NT2/D1 (cell line): ENCODE data around the gene TMEM11.

Source experiments
- DNase-seq: peaks from one replicate; pipeline ENCODE4 v3.0.0-alpha.2; 2011; ENCODE audit warnings: low read depth, low spot score
- H3K27me3 ChIP-seq: 2 replicates; pipeline ENCODE4 v1.6.0; 2011; ENCODE audit warnings: mild to moderate bottlenecking; ENCODE audit not compliant: insufficient read length, insufficient read depth
- H3K36me3 ChIP-seq: 2 replicates; pipeline ENCODE4 v1.6.1; 2011; ENCODE audit warnings: mild to moderate bottlenecking, low read length, mixed read lengths; ENCODE audit not compliant: insufficient read depth, insufficient read length
- H3K4me1 ChIP-seq: 2 replicates; pipeline ENCODE4 v1.5.1; 2011; ENCODE audit not compliant: insufficient read depth, insufficient read length
- H3K4me3 ChIP-seq: 2 replicates; pipeline ENCODE4 v1.5.1; 2011; ENCODE audit warnings: low read depth; ENCODE audit not compliant: insufficient read length
- H3K9ac ChIP-seq: 2 replicates; pipeline ENCODE4 v1.6.0; 2011; ENCODE audit warnings: low read depth; ENCODE audit not compliant: insufficient read length
- H3K9me3 ChIP-seq: 2 replicates; pipeline ENCODE4 v1.5.1; 2011; ENCODE audit warnings: mild to moderate bottlenecking, low read length; ENCODE audit not compliant: insufficient read depth
- SUZ12 ChIP-seq: IDR thresholded peaks from 2 replicates; pipeline ENCODE4 v1.6.1; 2011; ENCODE audit not compliant: insufficient read length, insufficient read depth; ENCODE audit errors: extremely low read depth
- YY1 ChIP-seq: IDR thresholded peaks from 2 replicates; pipeline ENCODE4 v1.6.1; 2011; ENCODE audit not compliant: insufficient read length, insufficient read depth
- ZNF274 ChIP-seq: IDR thresholded peaks from 2 replicates; pipeline ENCODE4 v1.6.1; 2011; ENCODE audit warnings: mild to moderate bottlenecking, low read depth, low read length

The TMEM11 gene

DNA sequence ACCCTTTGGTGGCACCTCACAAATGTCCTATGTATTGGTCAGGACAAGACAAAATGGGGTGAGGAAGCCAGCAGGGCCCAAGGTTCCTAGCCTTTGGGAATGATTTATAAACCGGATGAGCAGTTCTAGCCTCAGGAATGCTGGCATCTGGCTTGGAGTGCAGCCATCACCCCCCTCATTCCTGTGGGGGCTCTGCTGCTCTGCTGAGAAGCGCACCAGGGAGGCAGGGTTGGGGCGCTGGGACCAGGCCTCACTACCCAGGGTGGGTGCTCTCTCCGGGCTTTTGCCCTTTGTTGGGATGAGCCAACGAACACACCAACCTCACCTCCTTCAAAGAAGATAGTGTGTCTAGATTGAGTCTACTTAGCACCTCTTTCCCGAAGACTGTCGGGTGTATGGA is 39.2 kb downstream of the TMEM11 start:
- no peak for DNase-seq
- Histone ChIP-seq H3K36me3 (peaks cover 27% of the 10 kb centered on the region), H3K27me3 (no peaks in the 10 kb centered on the region), H3K9me3 (no peaks in the 10 kb centered on the region), H3K4me3 (no peak overlapping the region), H3K4me1 (no peaks in the 10 kb centered on the region), H3K9ac (no peak overlapping the region)
- TF ChIP-seq SUZ12 (no peak), ZNF274 (no peak), YY1 (no peak)

DNA sequence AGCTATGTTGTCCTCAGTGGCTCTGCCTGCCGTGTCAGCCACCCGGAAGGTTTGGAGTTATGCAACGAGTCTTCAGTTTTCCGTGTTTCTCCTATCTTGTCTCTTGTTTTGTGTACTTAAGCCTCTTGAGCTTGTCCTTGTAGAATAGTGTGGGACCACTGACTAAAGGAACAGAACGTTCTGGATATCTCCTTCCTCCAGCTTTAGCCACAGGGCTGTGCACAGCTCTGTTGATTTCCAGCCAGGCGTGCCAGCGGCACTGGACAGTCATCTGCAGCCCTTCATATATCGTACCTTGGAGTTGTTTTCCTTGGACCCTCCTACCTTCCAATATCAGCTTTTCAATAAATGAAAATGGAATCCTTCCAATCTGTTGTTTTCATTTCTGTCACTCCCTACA is 39.8 kb downstream of the TMEM11 start:
- H3K36me3 ChIP-seq, result peaks cover 27% of the 10 kb centered on the region
- no peak for DNase-seq
- TF ChIP-seq ZNF274 (no peak), YY1 (no peak), SUZ12 (no peak)

DNA sequence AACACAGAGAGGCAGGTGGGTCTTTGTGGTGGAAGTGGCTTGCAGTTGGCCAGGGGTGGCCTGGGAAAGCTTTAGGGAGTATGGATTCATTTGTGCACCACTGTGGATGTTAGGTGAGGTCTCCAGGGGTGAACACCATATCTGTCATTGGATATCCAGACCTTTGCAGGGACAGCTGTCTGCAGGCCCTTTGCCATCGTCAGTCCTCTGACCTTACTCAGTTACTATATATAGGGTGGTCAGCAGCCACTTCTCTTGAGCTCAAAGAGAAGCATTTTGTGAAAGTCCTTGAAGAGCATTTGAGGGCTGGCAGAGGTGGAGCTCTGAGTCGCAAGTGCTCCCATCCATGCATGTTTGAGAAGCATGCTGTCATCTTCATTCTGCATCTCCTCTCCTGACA is 40.4 kb downstream of the TMEM11 start:
- Histone ChIP-seq H3K9ac (no peak overlapping the region), H3K4me1 (no peaks in the 10 kb centered on the region), H3K9me3 (no peaks in the 10 kb centered on the region), H3K4me3 (no peak overlapping the region), H3K36me3 (peaks cover 27% of the 10 kb centered on the region), H3K27me3 (no peaks in the 10 kb centered on the region)
- DNase-seq, result no peak
- TF ChIP-seq YY1, result no peak

More for the DNA sequence above, 39.8 kb downstream of the TMEM11 start:
- Histone ChIP-seq H3K9ac (no peak overlapping the region), H3K27me3 (no peaks in the 10 kb centered on the region), H3K4me1 (no peaks in the 10 kb centered on the region), H3K9me3 (no peaks in the 10 kb centered on the region), H3K4me3 (no peak overlapping the region)

DNA sequence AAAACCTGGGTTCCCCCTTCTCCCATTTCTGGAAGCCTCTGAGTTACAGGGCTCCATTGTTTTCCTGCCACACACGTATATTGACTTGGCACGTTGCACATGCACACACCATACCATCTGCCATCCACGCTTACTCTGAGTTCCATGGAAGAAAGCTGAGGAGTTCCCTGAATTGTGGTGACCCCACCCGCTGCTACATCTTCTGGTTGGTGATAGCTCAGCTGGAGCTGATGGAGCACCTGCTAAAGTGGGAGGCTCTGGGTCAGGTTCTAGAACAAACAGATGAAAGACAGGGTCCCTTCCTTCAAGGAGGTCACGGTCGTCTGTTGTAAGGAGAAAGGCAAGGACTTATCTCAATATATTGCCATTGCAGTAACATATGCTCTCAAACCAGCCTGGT is 41.1 kb downstream of the TMEM11 start:
- Histone ChIP-seq H3K4me3 (no peak overlapping the region), H3K9ac (no peak overlapping the region), H3K36me3 (peaks cover 27% of the 10 kb centered on the region), H3K9me3 (no peaks in the 10 kb centered on the region), H3K4me1 (no peaks in the 10 kb centered on the region), H3K27me3 (no peaks in the 10 kb centered on the region)
- DNase-seq, result no peak
- TF ChIP-seq ZNF274, result no peak
- TF ChIP-seq SUZ12, result no peak
- TF ChIP-seq YY1, result no peak

DNA sequence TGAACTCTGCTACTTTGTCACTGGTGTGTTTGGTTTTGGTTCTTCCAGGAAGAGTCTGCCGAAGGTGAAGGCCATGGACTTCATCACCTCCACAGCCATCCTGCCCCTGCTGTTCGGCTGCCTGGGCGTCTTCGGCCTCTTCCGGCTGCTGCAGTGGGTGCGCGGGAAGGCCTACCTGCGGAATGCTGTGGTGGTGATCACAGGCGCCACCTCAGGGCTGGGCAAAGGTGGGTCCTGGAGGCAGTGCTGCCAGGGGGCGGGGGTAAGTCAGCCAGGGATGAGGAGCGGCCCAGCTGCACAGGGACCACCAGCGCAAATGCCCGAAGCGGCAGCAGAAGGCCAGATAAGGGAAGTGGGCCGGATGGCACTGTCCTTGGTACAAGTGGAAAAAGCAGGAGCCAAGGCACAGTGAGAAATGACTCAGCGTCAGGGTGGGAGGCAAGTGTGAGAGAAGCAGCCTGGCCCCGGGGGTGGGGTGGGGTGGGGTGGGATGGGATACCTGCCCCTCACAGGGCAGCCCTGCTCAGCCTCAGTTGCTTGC is 41.9 kb downstream of the TMEM11 start:
- Histone ChIP-seq H3K4me1 (no peaks in the 10 kb centered on the region), H3K9ac (no peak overlapping the region), H3K36me3 (peaks cover 27% of the 10 kb centered on the region), H3K9me3 (no peaks in the 10 kb centered on the region), H3K27me3 (no peaks in the 10 kb centered on the region), H3K4me3 (no peak overlapping the region)
- DNase-seq, result no peak
- no peak for TF ChIP-seq YY1
- TF ChIP-seq ZNF274, result no peak
- TF ChIP-seq SUZ12, result no peak

DNA sequence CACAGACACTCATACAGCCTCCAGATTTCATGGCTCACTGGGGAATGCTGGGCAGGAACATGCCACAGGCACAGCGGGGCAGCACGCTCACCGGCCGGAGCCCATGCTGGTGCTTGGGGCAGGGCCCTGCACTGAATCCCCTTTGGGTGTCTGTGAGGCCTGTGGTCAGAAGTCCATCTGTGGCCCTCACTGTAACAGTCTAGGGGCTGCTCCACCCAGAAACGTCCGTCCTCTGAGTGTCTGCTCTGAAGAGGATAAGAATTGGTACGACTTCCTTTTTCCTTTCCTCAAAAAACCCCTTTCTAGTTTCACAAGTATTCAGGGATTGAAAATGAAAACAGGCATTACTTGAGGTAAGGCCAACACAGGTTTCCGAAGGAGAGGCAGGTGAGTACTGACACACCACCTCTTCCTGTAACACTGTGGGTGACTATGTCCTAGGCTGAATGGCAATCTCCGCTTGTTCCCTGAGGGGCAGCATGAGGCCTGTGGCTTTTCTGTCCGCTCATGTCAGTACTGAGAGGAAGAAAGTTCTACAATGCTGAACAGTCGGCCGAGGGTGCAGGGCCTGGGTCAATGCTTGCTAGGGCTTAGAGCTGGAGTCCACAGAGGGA is 42.5 kb downstream of the TMEM11 start:
- Histone ChIP-seq H3K27me3 (no peaks in the 10 kb centered on the region), H3K4me3 (no peak overlapping the region), H3K4me1 (no peaks in the 10 kb centered on the region), H3K9ac (no peak overlapping the region), H3K36me3 (peaks cover 27% of the 10 kb centered on the region), H3K9me3 (no peaks in the 10 kb centered on the region)
- TF ChIP-seq YY1 (no peak), ZNF274 (no peak), SUZ12 (no peak)
- no peak for DNase-seq

DNA sequence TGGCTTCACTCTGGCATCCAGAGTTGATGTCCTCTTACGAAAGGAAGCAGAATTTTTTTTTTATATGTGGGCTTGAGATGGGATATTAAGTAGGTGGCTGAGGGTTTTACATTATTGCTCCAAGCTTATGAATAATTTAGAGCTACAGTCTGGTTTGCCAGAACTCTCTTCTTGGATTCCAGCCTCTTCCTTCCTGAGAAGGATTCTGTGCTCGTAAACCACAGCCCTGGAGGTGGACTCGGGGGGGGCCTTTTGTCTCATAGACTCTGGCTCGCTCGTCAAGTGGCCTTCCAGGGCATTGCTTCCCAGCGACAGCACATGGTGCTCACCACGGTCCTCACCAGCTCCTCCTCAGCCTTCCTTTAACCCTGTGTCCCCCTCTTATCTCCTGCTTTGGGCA is 43.2 kb downstream of the TMEM11 start:
- no peak for DNase-seq
- H3K9ac ChIP-seq, result no peak overlapping the region

More for the DNA sequence above, 43.2 kb downstream of the TMEM11 start:
- Histone ChIP-seq H3K4me1 (no peaks in the 10 kb centered on the region), H3K9me3 (no peaks in the 10 kb centered on the region), H3K4me3 (no peak overlapping the region), H3K36me3 (peaks cover 27% of the 10 kb centered on the region), H3K27me3 (no peaks in the 10 kb centered on the region)
- TF ChIP-seq YY1, result no peak
- no peak for TF ChIP-seq ZNF274
- TF ChIP-seq SUZ12, result no peak
